ENCODE data around the gene FUT4. TPM values are rescaled to one million over a fixed set of nuclear protein-coding genes. Genes with fewer than 3 reads are reported as not detected.

Gene FUT4, protein sequence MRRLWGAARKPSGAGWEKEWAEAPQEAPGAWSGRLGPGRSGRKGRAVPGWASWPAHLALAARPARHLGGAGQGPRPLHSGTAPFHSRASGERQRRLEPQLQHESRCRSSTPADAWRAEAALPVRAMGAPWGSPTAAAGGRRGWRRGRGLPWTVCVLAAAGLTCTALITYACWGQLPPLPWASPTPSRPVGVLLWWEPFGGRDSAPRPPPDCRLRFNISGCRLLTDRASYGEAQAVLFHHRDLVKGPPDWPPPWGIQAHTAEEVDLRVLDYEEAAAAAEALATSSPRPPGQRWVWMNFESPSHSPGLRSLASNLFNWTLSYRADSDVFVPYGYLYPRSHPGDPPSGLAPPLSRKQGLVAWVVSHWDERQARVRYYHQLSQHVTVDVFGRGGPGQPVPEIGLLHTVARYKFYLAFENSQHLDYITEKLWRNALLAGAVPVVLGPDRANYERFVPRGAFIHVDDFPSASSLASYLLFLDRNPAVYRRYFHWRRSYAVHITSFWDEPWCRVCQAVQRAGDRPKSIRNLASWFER
- total RNA-seq = 3.7 and 4.6 TPM in 2 replicates

DNA sequence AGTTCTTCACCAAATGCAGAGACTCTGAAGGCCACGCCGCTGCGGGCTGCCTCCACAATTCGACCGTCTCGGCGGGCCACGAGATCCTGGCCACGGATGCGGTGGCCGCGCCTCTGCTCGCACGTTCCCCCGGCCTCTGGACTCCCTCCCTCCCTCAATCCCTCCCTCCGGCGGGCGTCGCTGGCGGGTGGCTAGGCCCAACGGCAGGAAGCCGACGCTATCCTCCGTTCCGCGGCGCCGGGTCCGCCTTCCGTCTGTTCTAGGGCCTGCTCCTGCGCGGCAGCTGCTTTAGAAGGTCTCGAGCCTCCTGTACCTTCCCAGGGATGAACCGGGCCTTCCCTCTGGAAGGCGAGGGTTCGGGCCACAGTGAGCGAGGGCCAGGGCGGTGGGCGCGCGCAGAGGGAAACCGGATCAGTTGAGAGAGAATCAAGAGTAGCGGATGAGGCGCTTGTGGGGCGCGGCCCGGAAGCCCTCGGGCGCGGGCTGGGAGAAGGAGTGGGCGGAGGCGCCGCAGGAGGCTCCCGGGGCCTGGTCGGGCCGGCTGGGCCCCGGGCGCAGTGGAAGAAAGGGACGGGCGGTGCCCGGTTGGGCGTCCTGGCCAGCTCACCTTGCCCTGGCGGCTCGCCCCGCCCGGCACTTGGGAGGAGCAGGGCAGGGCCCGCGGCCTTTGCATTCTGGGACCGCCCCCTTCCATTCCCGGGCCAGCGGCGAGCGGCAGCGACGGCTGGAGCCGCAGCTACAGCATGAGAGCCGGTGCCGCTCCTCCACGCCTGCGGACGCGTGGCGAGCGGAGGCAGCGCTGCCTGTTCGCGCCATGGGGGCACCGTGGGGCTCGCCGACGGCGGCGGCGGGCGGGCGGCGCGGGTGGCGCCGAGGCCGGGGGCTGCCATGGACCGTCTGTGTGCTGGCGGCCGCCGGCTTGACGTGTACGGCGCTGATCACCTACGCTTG lies at the start of gene FUT4:
TSS of gene FUT4 (plus strand) at position 227 of the 951 bp plus-strand sequence. CDS start at position 440, 213 bp downstream.

DNA sequence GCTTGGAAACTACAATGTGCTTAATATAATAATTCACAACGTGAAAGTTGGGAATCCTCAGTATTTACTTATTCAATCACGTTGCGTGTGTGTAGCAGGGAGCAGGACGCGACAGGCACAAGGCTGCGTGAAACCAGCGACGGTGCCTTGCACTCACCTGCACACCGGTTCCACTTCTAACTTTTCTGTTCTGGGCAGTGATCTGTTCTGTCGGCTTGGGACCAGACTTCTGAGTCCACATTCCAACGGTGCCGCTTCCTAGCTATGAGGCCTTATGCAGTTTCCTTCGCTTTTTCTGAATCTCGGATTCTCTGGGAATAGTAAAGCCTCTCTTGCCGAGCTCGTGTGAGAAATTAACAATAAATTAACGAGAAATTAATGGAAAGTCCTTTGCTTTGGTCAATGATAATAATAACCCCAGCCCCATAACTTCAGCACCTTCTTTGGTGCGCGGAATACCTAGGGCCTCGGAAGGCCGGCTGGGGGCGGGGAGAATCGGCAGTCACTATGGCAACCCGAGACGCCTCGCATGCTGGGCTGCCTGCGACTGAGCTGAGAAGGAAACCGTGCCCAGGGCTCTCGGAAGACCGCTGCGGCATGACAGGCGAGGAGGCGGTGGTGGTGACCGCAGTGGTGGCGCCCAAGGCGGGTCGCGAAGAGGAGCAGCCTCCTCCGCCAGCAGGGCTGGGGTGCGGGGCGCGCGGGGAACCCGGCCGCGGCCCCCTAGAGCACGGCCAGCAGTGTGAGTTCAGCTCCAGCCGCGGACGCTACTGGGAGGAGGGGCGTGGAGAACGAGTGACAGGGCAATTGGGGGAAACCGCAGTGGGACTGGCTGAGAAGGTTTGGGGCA lies 31.6 kb upstream of the FUT4 start, which contains the start of gene C11orf97:
TSS of gene C11orf97 (plus strand) at position 530 of the 850 bp plus-strand sequence. CDS start at position 598, 68 bp downstream.

GRCh38 chr11:94567181-94567670 lies 23.5 kb downstream of the FUT4 start, which contains the start of gene PIWIL4:
TSS of gene PIWIL4 (plus strand) at chr11:94567368. CDS start at chr11:94567519, 151 bp downstream.

Other genes starting within 250 kb of the FUT4 start
- gene IZUMO1R, start 239.3 kb upstream of the FUT4 start, total RNA-seq = not detected in 2 replicates
- not detected in 2 replicates for gene GPR83, start 142.5 kb upstream of the FUT4 start, total RNA-seq
- gene MRE11, start 50.1 kb upstream of the FUT4 start, total RNA-seq = 6.3 and 8.3 TPM in 2 replicates
- gene ANKRD49, start 49.9 kb upstream of the FUT4 start, total RNA-seq = 10.6 and 13.3 TPM in 2 replicates
- gene C11orf97, start 31.5 kb upstream of the FUT4 start, total RNA-seq = not detected in 2 replicates
- gene PIWIL4, start 23.4 kb downstream of the FUT4 start, total RNA-seq = under 0.01 and 0.86 TPM in 2 replicates
- gene AMOTL1, start 224.4 kb downstream of the FUT4 start, total RNA-seq = 10.1 and 14.2 TPM in 2 replicates

Data from myometrial cell (primary cell).